GM12892 (cell line): Measurements from ENCODE around the gene NAA11.

Experiments used
- DNase-seq: peaks from one replicate; pipeline ENCODE4 v3.0.0; 2011; ENCODE audit not compliant: insufficient read length
- FAIRE-seq: peaks from 2 replicates; lab custom pipeline; 2011; peaks lifted over from hg19 to GRCh38; lab: Jason Lieb, UNC
- POLR2A ChIP-seq: IDR thresholded peaks from 2 replicates; pipeline ENCODE4 v1.6.1; 2011; ENCODE audit warnings: low read depth, low read length, control low read depth
- POLR2AphosphoS5 ChIP-seq: IDR thresholded peaks from 2 replicates; pipeline ENCODE4 v1.6.1; 2011; ENCODE audit warnings: low read depth, low read length, control low read depth
- TAF1 ChIP-seq: IDR thresholded peaks from 2 replicates; pipeline ENCODE4 v1.6.1; 2011; ENCODE audit warnings: low read depth, mild to moderate bottlenecking, control low read depth, low read length, borderline replicate concordance

The NAA11 gene

GRCh38 chr4:79306795-79307194 is 19.1 kb downstream of the NAA11 start:
- FAIRE-seq: no peak

GRCh38 chr4:79300280-79300679 is 25.6 kb downstream of the NAA11 start:
- no peak for TF ChIP-seq POLR2A
- no peak for TF ChIP-seq TAF1
- TF ChIP-seq POLR2AphosphoS5: no peak
- DNase-seq (no peak), FAIRE-seq (no peak)

More at GRCh38 chr4:79306795-79307194, 19.1 kb downstream of the NAA11 start:
- no peak for DNase-seq
- TF ChIP-seq POLR2AphosphoS5 (no peak), POLR2A (no peak), TAF1 (no peak)

GRCh38 chr4:79298484-79298883 is 27.4 kb downstream of the NAA11 start:
- TF ChIP-seq POLR2AphosphoS5 (no peak), TAF1 (no peak), POLR2A (no peak)
- FAIRE-seq (no peak), DNase-seq (no peak)

GRCh38 chr4:79298027-79298426 is 27.8 kb downstream of the NAA11 start:
- FAIRE-seq (no peak), DNase-seq (no peak)
- TF ChIP-seq POLR2A: no peak
- TF ChIP-seq POLR2AphosphoS5: no peak
- TF ChIP-seq TAF1: no peak

GRCh38 chr4:79297479-79297878 is 28.4 kb downstream of the NAA11 start:
- no peak for DNase-seq
- FAIRE-seq: no peak
- TF ChIP-seq POLR2A: no peak
- TF ChIP-seq POLR2AphosphoS5: no peak
- TF ChIP-seq TAF1: no peak

GRCh38 chr4:79296768-79297428 is 29.0 kb downstream of the NAA11 start:
- TF ChIP-seq POLR2A (no peak), TAF1 (no peak), POLR2AphosphoS5 (no peak)
- no peak for FAIRE-seq
- no peak for DNase-seq

GRCh38 chr4:79295086-79295485 is 30.8 kb downstream of the NAA11 start:
- DNase-seq (no peak), FAIRE-seq (no peak)
- TF ChIP-seq TAF1: no peak
- no peak for TF ChIP-seq POLR2AphosphoS5
- TF ChIP-seq POLR2A: no peak

- DNase-seq: no peak
- no peak for FAIRE-seq
- TF ChIP-seq POLR2A (no peak), POLR2AphosphoS5 (no peak), TAF1 (no peak)
Measured at GRCh38 chr4:79294064-79294463, 31.8 kb downstream of the NAA11 start.

GRCh38 chr4:79292008-79292407 is 33.9 kb downstream of the NAA11 start:
- no peak for TF ChIP-seq POLR2A
- TF ChIP-seq TAF1: no peak
- no peak for TF ChIP-seq POLR2AphosphoS5
- FAIRE-seq: no peak
- no peak for DNase-seq

GRCh38 chr4:79290376-79290775 is 35.5 kb downstream of the NAA11 start:
- no peak for TF ChIP-seq POLR2A
- TF ChIP-seq TAF1: no peak
- no peak for TF ChIP-seq POLR2AphosphoS5
- FAIRE-seq (no peak), DNase-seq (no peak)

- TF ChIP-seq POLR2AphosphoS5: no peak
- no peak for TF ChIP-seq POLR2A
- no peak for TF ChIP-seq TAF1
- DNase-seq (no peak), FAIRE-seq (no peak)
Measured at GRCh38 chr4:79288185-79288584, 37.7 kb downstream of the NAA11 start.

GRCh38 chr4:79287718-79288117 is 38.1 kb downstream of the NAA11 start:
- TF ChIP-seq TAF1 (no peak), POLR2AphosphoS5 (no peak)
- DNase-seq (no peak), FAIRE-seq (no peak)
